ENCODE measurements around the gene YAE1.

Gene YAE1

DNA sequence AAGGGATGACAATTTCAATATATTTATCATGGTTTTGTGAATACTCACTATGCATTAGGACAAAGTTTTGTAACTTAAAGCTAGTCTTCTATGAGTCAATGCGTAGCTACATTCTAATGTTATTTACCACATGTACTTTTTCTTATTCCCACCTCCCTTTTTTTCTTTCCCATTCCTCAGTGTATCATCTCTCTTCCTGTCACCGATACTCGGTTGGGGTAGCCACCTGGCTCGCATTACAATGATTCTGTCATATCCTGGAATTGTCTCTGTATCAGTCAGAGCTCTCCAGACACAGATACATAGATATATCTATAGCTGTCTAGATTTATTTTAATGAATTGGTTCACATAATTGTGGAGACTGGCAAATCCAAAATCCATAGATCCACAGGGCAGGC, 47.4 kb downstream of the YAE1 start:
- H3K27me3 ChIP-seq (ENCODE audit: insufficient read depth, low read length), result 0 out of 2 replicates have a peak, but pooled peaks cover 4% of the 10 kb centered on the region
- no peaks in the 10 kb centered on the region for H3K79me2 ChIP-seq (ENCODE audit: insufficient read depth, low read length)
- no peaks in the 10 kb centered on the region for H3K36me3 ChIP-seq (ENCODE audit: insufficient read depth, low read length)
- H3K4me2 ChIP-seq (ENCODE audit: low read length), result no peak overlapping the region
- H4K20me1 ChIP-seq (ENCODE audit: insufficient read depth, low read length), result no peaks in the 10 kb centered on the region
- H3K9me3 ChIP-seq (ENCODE audit: low read length), result no peaks in the 10 kb centered on the region
- no peak overlapping the region for H2AFZ ChIP-seq (ENCODE audit: low read length)
- no peaks in the 10 kb centered on the region for H3F3A ChIP-seq (ENCODE audit: insufficient read depth, low read length)
- H3K9ac ChIP-seq (ENCODE audit: low read length), result no peak overlapping the region
- H3K4me1 ChIP-seq (ENCODE audit: insufficient read depth, low read length, severe bottlenecking), result no peaks in the 10 kb centered on the region
- no peak overlapping the region for H3K4me3 ChIP-seq (ENCODE audit: low read depth, low read length, poor library complexity, severe bottlenecking)
- H3K27ac ChIP-seq (ENCODE audit: low read depth, low read length, poor library complexity, severe bottlenecking), result no peak overlapping the region
- TF ChIP-seq, protein P1, sequence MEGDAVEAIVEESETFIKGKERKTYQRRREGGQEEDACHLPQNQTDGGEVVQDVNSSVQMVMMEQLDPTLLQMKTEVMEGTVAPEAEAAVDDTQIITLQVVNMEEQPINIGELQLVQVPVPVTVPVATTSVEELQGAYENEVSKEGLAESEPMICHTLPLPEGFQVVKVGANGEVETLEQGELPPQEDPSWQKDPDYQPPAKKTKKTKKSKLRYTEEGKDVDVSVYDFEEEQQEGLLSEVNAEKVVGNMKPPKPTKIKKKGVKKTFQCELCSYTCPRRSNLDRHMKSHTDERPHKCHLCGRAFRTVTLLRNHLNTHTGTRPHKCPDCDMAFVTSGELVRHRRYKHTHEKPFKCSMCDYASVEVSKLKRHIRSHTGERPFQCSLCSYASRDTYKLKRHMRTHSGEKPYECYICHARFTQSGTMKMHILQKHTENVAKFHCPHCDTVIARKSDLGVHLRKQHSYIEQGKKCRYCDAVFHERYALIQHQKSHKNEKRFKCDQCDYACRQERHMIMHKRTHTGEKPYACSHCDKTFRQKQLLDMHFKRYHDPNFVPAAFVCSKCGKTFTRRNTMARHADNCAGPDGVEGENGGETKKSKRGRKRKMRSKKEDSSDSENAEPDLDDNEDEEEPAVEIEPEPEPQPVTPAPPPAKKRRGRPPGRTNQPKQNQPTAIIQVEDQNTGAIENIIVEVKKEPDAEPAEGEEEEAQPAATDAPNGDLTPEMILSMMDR (IDR thresholded peaks at IDR 0.05; ENCODE audit: low read length), result no peak
- no peak for TF ChIP-seq EZH2 (IDR thresholded peaks at IDR 0.05; ENCODE audit: borderline replicate concordance, low read length)
- H3K9me2 ChIP-seq (ENCODE audit: low read depth, low read length), result no peaks in the 10 kb centered on the region

DNA sequence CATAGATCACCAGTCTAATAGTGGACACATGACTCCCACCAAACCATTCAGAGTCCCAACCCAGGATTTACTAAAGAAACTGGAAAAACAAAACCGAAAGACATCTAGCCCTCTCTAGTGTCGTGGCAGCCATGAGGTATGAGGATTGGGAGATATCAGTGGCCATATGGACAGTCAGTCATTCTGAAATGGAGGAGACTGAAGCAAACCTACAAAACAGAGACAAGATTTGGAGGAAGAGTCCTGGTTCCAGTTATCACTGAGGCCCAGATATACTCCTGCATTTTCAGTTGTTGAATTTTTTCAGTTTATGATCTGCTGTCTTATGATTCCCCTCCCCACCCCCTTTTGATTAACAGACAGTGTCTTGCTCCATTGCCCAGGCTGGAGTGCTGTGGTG, 48.1 kb downstream of the YAE1 start:
- Histone ChIP-seq H3K79me2 (ENCODE audit: insufficient read depth, low read length) (no peaks in the 10 kb centered on the region), H3K4me2 (ENCODE audit: low read length) (no peak overlapping the region), H3K9me2 (ENCODE audit: low read depth, low read length) (no peaks in the 10 kb centered on the region), H3K9ac (ENCODE audit: low read length) (no peak overlapping the region), H2AFZ (ENCODE audit: low read length) (no peak overlapping the region), H4K20me1 (ENCODE audit: insufficient read depth, low read length) (no peaks in the 10 kb centered on the region), H3K9me3 (ENCODE audit: low read length) (no peaks in the 10 kb centered on the region), H3K4me1 (ENCODE audit: insufficient read depth, low read length, severe bottlenecking) (no peaks in the 10 kb centered on the region), H3K27me3 (ENCODE audit: insufficient read depth, low read length) (0 out of 2 replicates have a peak, but pooled peaks cover 4% of the 10 kb centered on the region), H3F3A (ENCODE audit: insufficient read depth, low read length) (no peaks in the 10 kb centered on the region), H3K36me3 (ENCODE audit: insufficient read depth, low read length) (no peaks in the 10 kb centered on the region), H3K27ac (ENCODE audit: low read depth, low read length, poor library complexity, severe bottlenecking) (no peak overlapping the region), H3K4me3 (ENCODE audit: low read depth, low read length, poor library complexity, severe bottlenecking) (no peak overlapping the region)
- no peak for TF ChIP-seq EZH2 (IDR thresholded peaks at IDR 0.05; ENCODE audit: borderline replicate concordance, low read length)
- TF ChIP-seq, protein P1 (IDR thresholded peaks at IDR 0.05; ENCODE audit: low read length), result no peak

DNA sequence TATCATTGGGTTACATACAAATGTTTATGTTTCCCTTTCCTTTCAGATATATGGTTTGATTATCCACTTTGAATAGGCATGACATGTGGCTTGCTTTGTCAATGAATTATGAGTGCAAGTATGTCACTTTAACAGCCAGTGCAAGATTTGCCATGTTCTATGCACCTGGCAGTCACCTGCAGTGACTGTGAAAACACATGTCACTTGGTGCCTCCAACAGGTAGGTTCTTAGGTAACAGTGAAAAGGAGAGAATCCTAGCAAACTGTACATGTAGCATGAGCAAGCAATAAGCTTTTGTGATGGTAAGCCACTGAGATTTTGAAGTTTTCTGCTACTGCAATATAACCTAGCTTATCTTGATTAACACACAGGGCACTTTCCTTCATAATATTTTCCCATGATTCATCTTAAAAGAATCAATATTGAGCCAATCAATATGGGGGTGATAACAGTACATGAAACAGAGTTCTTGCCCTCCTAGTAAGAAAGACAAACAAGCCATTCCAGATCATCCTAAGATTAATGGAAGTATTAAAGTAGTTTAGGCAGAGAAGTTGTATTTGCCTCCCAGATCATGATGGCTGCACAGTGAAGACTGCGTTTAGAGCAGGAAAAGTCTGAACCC, 49.3 kb downstream of the YAE1 start:
- no peak overlapping the region for H3K4me2 ChIP-seq (ENCODE audit: low read length)
- no peak for TF ChIP-seq EZH2 (IDR thresholded peaks at IDR 0.05; ENCODE audit: borderline replicate concordance, low read length)
- TF ChIP-seq, protein P1 (IDR thresholded peaks at IDR 0.05; ENCODE audit: low read length), result no peak

More for the DNA sequence above, 49.3 kb downstream of the YAE1 start:
- no peak overlapping the region for H3K27ac ChIP-seq (ENCODE audit: low read depth, low read length, poor library complexity, severe bottlenecking)
- no peaks in the 10 kb centered on the region for H3F3A ChIP-seq (ENCODE audit: insufficient read depth, low read length)
- no peaks in the 10 kb centered on the region for H3K36me3 ChIP-seq (ENCODE audit: insufficient read depth, low read length)
- H3K79me2 ChIP-seq (ENCODE audit: insufficient read depth, low read length), result no peaks in the 10 kb centered on the region
- H3K9me2 ChIP-seq (ENCODE audit: low read depth, low read length), result no peaks in the 10 kb centered on the region
- H3K27me3 ChIP-seq (ENCODE audit: insufficient read depth, low read length), result 0 out of 2 replicates have a peak, but pooled peaks cover 4% of the 10 kb centered on the region
- no peaks in the 10 kb centered on the region for H4K20me1 ChIP-seq (ENCODE audit: insufficient read depth, low read length)
- no peaks in the 10 kb centered on the region for H3K4me1 ChIP-seq (ENCODE audit: insufficient read depth, low read length, severe bottlenecking)
- H2AFZ ChIP-seq (ENCODE audit: low read length), result no peak overlapping the region
- no peaks in the 10 kb centered on the region for H3K9me3 ChIP-seq (ENCODE audit: low read length)
- no peak overlapping the region for H3K9ac ChIP-seq (ENCODE audit: low read length)
- H3K4me3 ChIP-seq (ENCODE audit: low read depth, low read length, poor library complexity, severe bottlenecking), result no peak overlapping the region
